ENCODE measurements around the gene TMF1. TPM values are rescaled to one million over a fixed set of nuclear protein-coding genes. Genes with fewer than 3 reads are reported as not detected.
A peak's percentile ranks its signal among the peaks of the same experiment; 100 is the strongest.

Gene TMF1
- total RNA-seq, 6 experiments from 2014 or later: 7.9 to 15.4 (median 11.5) TPM

GRCh38 chr3:69033470-69033869 is 18.7 kb downstream of the TMF1 start:
- no peaks in the 10 kb centered on the region for H3K4me1 ChIP-seq
- peaks cover 0 to 89% (median 31%) of the 10 kb centered on the region in 4 donors for H3K36me3 ChIP-seq
- no peaks in the 10 kb centered on the region for H3K9me3 ChIP-seq
- no peaks in the 10 kb centered on the region for H3K27me3 ChIP-seq
- WGBS (ENCODE audit: insufficient coverage, low coverage, low lambda C conversion rate, missing lambda C conversion rate): 81% methylated on average over 7 of the region's 7 CpGs
- H3K27ac ChIP-seq: no peak overlapping the region
- H3K4me3 ChIP-seq: no peak overlapping the region
- TF ChIP-seq CTCF (IDR thresholded peaks at IDR 0.05) (no peak), POLR2A (IDR thresholded peaks at IDR 0.05) (no peak)
- intact Hi-C loops (cut with DNase I): no loop called here
- no peak for DNase-seq
- ATAC-seq: peak in 2 of 4 donors; percentile 17 to 32

- intact Hi-C loops (cut with DNase I): no loop called here
- DNase-seq (no peak), ATAC-seq (no peak)
- H3K27ac ChIP-seq: no peak overlapping the region
- no peaks in the 10 kb centered on the region for H3K4me1 ChIP-seq
- no peaks in the 10 kb centered on the region for H3K27me3 ChIP-seq
- WGBS (ENCODE audit: insufficient coverage, low coverage, low lambda C conversion rate, missing lambda C conversion rate): 100% methylated on average over 3 of the region's 9 CpGs
- no peaks in the 10 kb centered on the region for H3K9me3 ChIP-seq
- peaks cover 0 to 87% (median 28%) of the 10 kb centered on the region in 4 donors for H3K36me3 ChIP-seq
- H3K4me3 ChIP-seq: no peak overlapping the region
- no peak for TF ChIP-seq POLR2A (IDR thresholded peaks at IDR 0.05)
- TF ChIP-seq CTCF (IDR thresholded peaks at IDR 0.05): no peak
Measured at GRCh38 chr3:69032737-69033136, 19.4 kb downstream of the TMF1 start.

- no peak for TF ChIP-seq POLR2A (IDR thresholded peaks at IDR 0.05)
- 89% methylated on average over 2 of the region's 2 CpGs for WGBS (ENCODE audit: insufficient coverage, low coverage, low lambda C conversion rate, missing lambda C conversion rate)
- intact Hi-C loops (cut with DNase I): no loop called here
Measured at GRCh38 chr3:69032142-69032541, 20.0 kb downstream of the TMF1 start.

GRCh38 chr3:69031635-69032034 is 20.5 kb downstream of the TMF1 start:
- no peak for DNase-seq
- no peaks in the 10 kb centered on the region for H3K4me1 ChIP-seq
- peaks cover 0 to 89% (median 26%) of the 10 kb centered on the region in 4 donors for H3K36me3 ChIP-seq
- intact Hi-C loops (cut with DNase I): no loop called here
- no peak overlapping the region for H3K27ac ChIP-seq
- no peak for ATAC-seq
- H3K27me3 ChIP-seq: no peaks in the 10 kb centered on the region
- TF ChIP-seq POLR2A (IDR thresholded peaks at IDR 0.05) (no peak), CTCF (IDR thresholded peaks at IDR 0.05) (no peak)
- no peak overlapping the region for H3K4me3 ChIP-seq
- H3K9me3 ChIP-seq: no peaks in the 10 kb centered on the region
- WGBS (ENCODE audit: insufficient coverage, low coverage, low lambda C conversion rate, missing lambda C conversion rate): 89% methylated on average over 1 of the region's 1 CpG

More at GRCh38 chr3:69032142-69032541, 20.0 kb downstream of the TMF1 start:
- ATAC-seq (no peak), DNase-seq (no peak)
- Histone ChIP-seq H3K4me3 (no peak overlapping the region), H3K4me1 (no peaks in the 10 kb centered on the region), H3K27ac (no peak overlapping the region), H3K27me3 (no peaks in the 10 kb centered on the region), H3K9me3 (no peaks in the 10 kb centered on the region), H3K36me3 (peaks cover 0 to 89% (median 23%) of the 10 kb centered on the region in 4 donors)

GRCh38 chr3:69020857-69021256 is 31.3 kb downstream of the TMF1 start:
- Histone ChIP-seq H3K9me3 (no peaks in the 10 kb centered on the region), H3K4me3 (no peak overlapping the region), H3K4me1 (no peaks in the 10 kb centered on the region), H3K27me3 (no peaks in the 10 kb centered on the region), H3K36me3 (peaks cover 3 to 34% (median 10%) of the 10 kb centered on the region in 4 donors), H3K27ac (no peak overlapping the region)
- DNase-seq (no peak), ATAC-seq (no peak)
- 62% methylated on average over 4 of the region's 4 CpGs for WGBS (ENCODE audit: insufficient coverage, low coverage, low lambda C conversion rate, missing lambda C conversion rate)
- TF ChIP-seq CTCF (IDR thresholded peaks at IDR 0.05) (no peak), POLR2A (IDR thresholded peaks at IDR 0.05) (no peak)
- intact Hi-C loops (cut with DNase I): no loop called here
